Measurements from ENCODE around the gene RBM28. TPM values are rescaled to one million over a fixed set of nuclear protein-coding genes. Genes with fewer than 3 reads are reported as not detected.

Gene RBM28
- total and polyA plus RNA-seq, 8 donors: 21.5 to 63.2 (median 56.9) TPM

GRCh38 chr7:128322040-128322643 is 21.6 kb downstream of the RBM28 start:
- DNase-seq: peak in 1 of 4 donors; percentile 36
- H3K4me3 ChIP-seq: no peak overlapping the region
- H3K4me1 ChIP-seq: no peaks in the 10 kb centered on the region
- H3K27me3 ChIP-seq: no peaks in the 10 kb centered on the region
- peak; percentile 77 for ATAC-seq
- H3K27ac ChIP-seq: no peak overlapping the region
- H3K36me3 ChIP-seq: peaks cover 0 to 94% of the 10 kb centered on the region in 2 donors
- intact Hi-C loops (cut with DNase I): no loop called here
- no peaks in the 10 kb centered on the region for H3K9me3 ChIP-seq
- TF ChIP-seq CTCF (IDR thresholded peaks at IDR 0.05): no peak

GRCh38 chr7:128321044-128321422 is 22.7 kb downstream of the RBM28 start:
- TF ChIP-seq CTCF (IDR thresholded peaks at IDR 0.05): no peak
- Histone ChIP-seq H3K27ac (no peak overlapping the region), H3K36me3 (peaks cover 0 to 94% of the 10 kb centered on the region in 2 donors), H3K27me3 (no peaks in the 10 kb centered on the region), H3K4me1 (no peaks in the 10 kb centered on the region), H3K4me3 (no peak overlapping the region), H3K9me3 (no peaks in the 10 kb centered on the region)
- intact Hi-C loops (cut with DNase I): no loop called here
- no peak for ATAC-seq
- DNase-seq: no peak

- Histone ChIP-seq H3K4me1 (no peaks in the 10 kb centered on the region), H3K36me3 (peaks cover 0 to 94% of the 10 kb centered on the region in 2 donors), H3K9me3 (no peaks in the 10 kb centered on the region), H3K4me3 (no peak overlapping the region), H3K27ac (no peak overlapping the region), H3K27me3 (no peaks in the 10 kb centered on the region)
- ATAC-seq (no peak), DNase-seq (no peak)
- intact Hi-C loops (cut with DNase I): no loop called here
- TF ChIP-seq CTCF (IDR thresholded peaks at IDR 0.05): no peak
Observed at GRCh38 chr7:128318691-128319090, 25.0 kb downstream of the RBM28 start.

- H3K27me3 ChIP-seq: no peaks in the 10 kb centered on the region
- no peak for TF ChIP-seq CTCF (IDR thresholded peaks at IDR 0.05)
- no peaks in the 10 kb centered on the region for H3K4me1 ChIP-seq
- no peaks in the 10 kb centered on the region for H3K9me3 ChIP-seq
- no peak overlapping the region for H3K4me3 ChIP-seq
- DNase-seq (no peak), ATAC-seq (no peak)
- intact Hi-C loops (cut with DNase I): no loop called here
- H3K36me3 ChIP-seq: peaks cover 0 to 100% of the 10 kb centered on the region in 2 donors
- no peak overlapping the region for H3K27ac ChIP-seq
Observed at GRCh38 chr7:128311013-128311412, 32.7 kb downstream of the RBM28 start.

GRCh38 chr7:128310499-128310898 is 33.2 kb downstream of the RBM28 start:
- H3K27me3 ChIP-seq: no peaks in the 10 kb centered on the region
- H3K4me3 ChIP-seq: no peak overlapping the region
- H3K4me1 ChIP-seq: no peaks in the 10 kb centered on the region
- intact Hi-C loops (cut with DNase I): no loop called here
- no peak for ATAC-seq
- no peaks in the 10 kb centered on the region for H3K9me3 ChIP-seq
- peaks cover 0 to 100% of the 10 kb centered on the region in 2 donors for H3K36me3 ChIP-seq
- DNase-seq: no peak
- TF ChIP-seq CTCF (IDR thresholded peaks at IDR 0.05): no peak
- H3K27ac ChIP-seq: no peak overlapping the region
